Mesangial cell (primary cell): Measurements from ENCODE around the gene SBK3. TPM values are rescaled to one million over a fixed set of nuclear protein-coding genes. Genes with fewer than 3 reads are reported as not detected.

Experiments used
- total RNA-seq: library from RNA; depleted of rRNA; stranded (reverse); fragments of >200 nt; gene quantifications from 2 replicates; pipeline ENCODE4 v1.2.3, GENCODE V29; 2015

SBK3 gene
- 0.13 and 0.16 TPM in 2 replicates for total RNA-seq

GRCh38 chr19:55545443-55545842 is at the start of gene SBK3:
Gene SBK3, minus strand, starts transcription at chr19:55545543. Its CDS starts 0 bp downstream, at chr19:55545543.

GRCh38 chr19:55580628-55581144 is 35.3 kb upstream of the SBK3 start, which contains the start of gene ZNF579:
Gene ZNF579, minus strand, starts transcription at chr19:55580848. Its CDS starts 1,209 bp downstream, at chr19:55579639.

GRCh38 chr19:55536951-55537740 is 8.2 kb downstream of the SBK3 start, which contains the start of gene SBK2:
Gene SBK2, minus strand, starts transcription at chr19:55537133. Its CDS starts 839 bp downstream, at chr19:55536294.

Other genes starting within 250 kb of the SBK3 start
- gene TMEM150B, start 220.2 kb downstream of the SBK3 start, total RNA-seq = not detected in 2 replicates
- gene KMT5C, start 205.7 kb downstream of the SBK3 start, total RNA-seq = 9.9 and 14.8 TPM in 2 replicates
- gene COX6B2, start 190.8 kb downstream of the SBK3 start, total RNA-seq = 1.0 TPM in 1 of 2 replicates, not detected in the other
- gene GARIN5B, start 182.3 kb downstream of the SBK3 start, total RNA-seq = 0.13 TPM in 1 of 2 replicates, not detected in the other
- gene IL11, start 175.1 kb downstream of the SBK3 start, total RNA-seq = 3.3 and 25.3 TPM in 2 replicates
- 1.8 TPM in 1 of 2 replicates, not detected in the other for gene TMEM190, start 168.7 kb downstream of the SBK3 start, total RNA-seq
- 1.5 and 3.3 TPM in 2 replicates for gene TMEM238, start 161.3 kb downstream of the SBK3 start, total RNA-seq
- gene RPL28, start 159.6 kb downstream of the SBK3 start, total RNA-seq = 446 and 474 TPM in 2 replicates
- 61.7 and 400 TPM in 2 replicates for gene UBE2S, start 137.8 kb downstream of the SBK3 start, total RNA-seq
- under 0.01 TPM in 1 of 2 replicates, not detected in the other for gene SHISA7, start 102.2 kb downstream of the SBK3 start, total RNA-seq
- 102 and 133 TPM in 2 replicates for gene ISOC2, start 83.9 kb downstream of the SBK3 start, total RNA-seq
- not detected in 2 replicates for gene C19orf85, start 80.8 kb downstream of the SBK3 start, total RNA-seq
- 8.8 and 19.0 TPM in 2 replicates for gene ZNF628, start 68.9 kb downstream of the SBK3 start, total RNA-seq
- 27.2 and 76.3 TPM in 2 replicates for gene NAT14, start 60.4 kb downstream of the SBK3 start, total RNA-seq
- 0.81 and 34.0 TPM in 2 replicates for gene SSC5D, start 57.1 kb downstream of the SBK3 start, total RNA-seq
- gene SBK2, start 8.4 kb downstream of the SBK3 start, total RNA-seq = 2.4 and 7.9 TPM in 2 replicates
- 10.8 and 25.7 TPM in 2 replicates for gene ZNF579, start 35.3 kb upstream of the SBK3 start, total RNA-seq
- 6.0 and 8.5 TPM in 2 replicates for gene FIZ1, start 54.0 kb upstream of the SBK3 start, total RNA-seq
- gene ZNF524, start 54.7 kb upstream of the SBK3 start, total RNA-seq = 18.4 and 25.5 TPM in 2 replicates
- 4.6 and 12.7 TPM in 2 replicates for gene ZNF865, start 60.1 kb upstream of the SBK3 start, total RNA-seq
- gene ZNF784, start 79.0 kb upstream of the SBK3 start, total RNA-seq = 3.7 and 6.7 TPM in 2 replicates
- 24.8 and 59.3 TPM in 2 replicates for gene ZNF580, start 95.5 kb upstream of the SBK3 start, total RNA-seq
- gene ZNF581, start 98.1 kb upstream of the SBK3 start, total RNA-seq = 23.1 and 60.6 TPM in 2 replicates
- gene CCDC106, start 102.7 kb upstream of the SBK3 start, total RNA-seq = 10.6 and 30.8 TPM in 2 replicates
- gene U2AF2, start 109.5 kb upstream of the SBK3 start, total RNA-seq = 113 and 234 TPM in 2 replicates
- 112 and 155 TPM in 2 replicates for gene EPN1, start 129.7 kb upstream of the SBK3 start, total RNA-seq
- not detected in 2 replicates for gene NLRP9, start 192.9 kb upstream of the SBK3 start, total RNA-seq
- not detected in 2 replicates for gene RFPL4A, start 213.6 kb upstream of the SBK3 start, total RNA-seq
- not detected in 2 replicates for gene RFPL4AL1, start 223.6 kb upstream of the SBK3 start, total RNA-seq